ENCODE measurements around the gene ZNF232.
"Not testable (repeated sequence)": the region's sequence is repeated elsewhere in the genome, so short reads cannot be mapped to it uniquely, and the experiment has no call there.

DNA sequence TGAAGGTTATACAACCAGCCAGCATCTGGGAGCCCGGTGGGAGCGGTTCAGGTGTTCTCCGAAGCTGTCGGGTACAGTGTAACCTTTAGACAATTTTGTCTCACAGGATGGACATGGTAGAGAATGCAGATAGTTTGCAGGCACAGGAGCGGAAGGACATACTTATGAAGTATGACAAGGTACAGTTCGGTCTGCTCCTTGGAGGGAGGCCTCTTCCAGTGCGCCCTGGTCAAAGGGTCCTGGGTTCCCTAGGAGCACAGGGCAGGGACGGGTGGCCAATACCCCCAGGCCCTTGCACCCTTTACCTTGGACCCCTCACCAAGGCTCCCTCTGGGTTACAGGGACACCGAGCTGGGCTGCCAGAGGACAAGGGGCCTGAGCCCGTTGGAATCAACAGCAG is 18.6 kb upstream of the ZNF232 start:
- TF ChIP-seq, protein P1, sequence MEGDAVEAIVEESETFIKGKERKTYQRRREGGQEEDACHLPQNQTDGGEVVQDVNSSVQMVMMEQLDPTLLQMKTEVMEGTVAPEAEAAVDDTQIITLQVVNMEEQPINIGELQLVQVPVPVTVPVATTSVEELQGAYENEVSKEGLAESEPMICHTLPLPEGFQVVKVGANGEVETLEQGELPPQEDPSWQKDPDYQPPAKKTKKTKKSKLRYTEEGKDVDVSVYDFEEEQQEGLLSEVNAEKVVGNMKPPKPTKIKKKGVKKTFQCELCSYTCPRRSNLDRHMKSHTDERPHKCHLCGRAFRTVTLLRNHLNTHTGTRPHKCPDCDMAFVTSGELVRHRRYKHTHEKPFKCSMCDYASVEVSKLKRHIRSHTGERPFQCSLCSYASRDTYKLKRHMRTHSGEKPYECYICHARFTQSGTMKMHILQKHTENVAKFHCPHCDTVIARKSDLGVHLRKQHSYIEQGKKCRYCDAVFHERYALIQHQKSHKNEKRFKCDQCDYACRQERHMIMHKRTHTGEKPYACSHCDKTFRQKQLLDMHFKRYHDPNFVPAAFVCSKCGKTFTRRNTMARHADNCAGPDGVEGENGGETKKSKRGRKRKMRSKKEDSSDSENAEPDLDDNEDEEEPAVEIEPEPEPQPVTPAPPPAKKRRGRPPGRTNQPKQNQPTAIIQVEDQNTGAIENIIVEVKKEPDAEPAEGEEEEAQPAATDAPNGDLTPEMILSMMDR (IDR thresholded peaks at IDR 0.05): not testable (repeated sequence)
- not testable (repeated sequence) for TF ChIP-seq ZFX (IDR thresholded peaks at IDR 0.05; ENCODE audit: borderline replicate concordance)

Measured in 22Rv1 (cell line).